ENCODE results near the gene DOCK2.

Gene DOCK2

DNA sequence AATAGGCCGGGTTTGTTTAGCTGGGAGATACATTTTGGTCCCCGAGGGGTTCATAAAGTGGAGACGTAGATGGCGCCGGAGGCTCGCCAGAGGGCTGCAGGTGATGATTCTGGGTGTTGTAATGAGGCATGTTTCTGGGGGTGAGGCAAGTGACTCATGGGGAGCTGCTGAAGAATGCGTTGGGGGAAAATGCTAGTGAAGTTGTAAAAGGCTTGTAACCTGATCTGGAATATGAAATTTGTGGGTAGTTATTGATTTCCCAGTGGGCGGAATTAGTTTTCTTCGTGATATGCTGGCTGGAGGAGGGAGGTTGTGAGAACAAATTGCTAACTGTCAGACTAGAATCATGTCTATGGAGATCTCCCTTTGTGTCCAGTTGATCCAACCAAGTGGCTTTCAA is 158.3 kb downstream of the DOCK2 start:
- no peak overlapping the region for H3K27ac ChIP-seq
- no peak for TF ChIP-seq ZFX (IDR thresholded peaks at IDR 0.05)

- TF ChIP-seq ZFX (IDR thresholded peaks at IDR 0.05): no peak
- no peak for TF ChIP-seq CTCF (conservative IDR thresholded peaks at IDR 0.05)
- no peak overlapping the region for H3K27ac ChIP-seq
Observed at GRCh38 chr5:169796731-169797130, 159.7 kb downstream of the DOCK2 start.

DNA sequence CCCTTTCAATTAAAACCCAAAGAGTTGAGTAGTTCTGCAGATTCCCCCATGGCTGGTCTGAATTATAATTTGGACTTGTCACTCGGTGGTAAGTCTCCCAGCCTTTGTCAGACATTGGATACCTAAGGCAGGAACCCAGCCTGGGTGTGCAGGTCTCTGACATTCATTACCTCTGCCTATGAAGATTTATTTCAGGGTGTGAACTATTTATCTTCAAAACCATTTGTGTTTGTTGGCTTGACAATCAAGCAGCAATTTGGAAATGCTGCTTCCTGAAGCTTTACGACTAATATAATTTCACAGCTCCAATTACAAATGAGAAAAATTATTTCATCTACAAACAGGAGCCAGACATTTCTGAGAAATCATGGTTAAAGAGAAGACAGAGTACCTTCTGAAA is 160.5 kb downstream of the DOCK2 start:
- TF ChIP-seq ZFX (IDR thresholded peaks at IDR 0.05) (no peak), CTCF (conservative IDR thresholded peaks at IDR 0.05) (no peak)
- no peak overlapping the region; the same call in 1 of the 2 replicates for H3K27ac ChIP-seq

DNA sequence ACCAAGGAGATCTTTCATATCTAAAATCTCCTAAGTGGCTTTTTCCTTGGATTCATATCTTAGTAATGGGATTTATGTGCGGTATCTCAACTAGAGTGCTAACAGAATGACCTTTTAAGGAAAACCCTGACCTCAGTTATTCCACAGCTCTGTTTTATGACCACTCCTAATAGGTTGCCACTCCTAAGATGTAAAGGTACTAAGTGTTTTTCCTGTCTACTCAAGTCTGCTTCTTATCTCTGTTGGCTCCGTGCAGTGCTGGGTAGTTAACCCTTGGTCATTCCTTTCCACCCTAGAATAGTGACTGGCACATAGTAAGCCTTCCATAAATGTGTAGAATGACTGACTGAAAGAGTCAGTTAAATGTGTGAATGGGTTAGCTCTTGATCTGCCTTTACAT is 161.4 kb downstream of the DOCK2 start:
- no peak overlapping the region for H3K27ac ChIP-seq
- no peak for TF ChIP-seq CTCF (conservative IDR thresholded peaks at IDR 0.05)
- no peak for TF ChIP-seq ZFX (IDR thresholded peaks at IDR 0.05)

GRCh38 chr5:169798906-169799660 is 162.0 kb downstream of the DOCK2 start:
- TF ChIP-seq CTCF (conservative IDR thresholded peaks at IDR 0.05) (no peak), ZFX (IDR thresholded peaks at IDR 0.05) (no peak)
- no peak overlapping the region for H3K27ac ChIP-seq

DNA sequence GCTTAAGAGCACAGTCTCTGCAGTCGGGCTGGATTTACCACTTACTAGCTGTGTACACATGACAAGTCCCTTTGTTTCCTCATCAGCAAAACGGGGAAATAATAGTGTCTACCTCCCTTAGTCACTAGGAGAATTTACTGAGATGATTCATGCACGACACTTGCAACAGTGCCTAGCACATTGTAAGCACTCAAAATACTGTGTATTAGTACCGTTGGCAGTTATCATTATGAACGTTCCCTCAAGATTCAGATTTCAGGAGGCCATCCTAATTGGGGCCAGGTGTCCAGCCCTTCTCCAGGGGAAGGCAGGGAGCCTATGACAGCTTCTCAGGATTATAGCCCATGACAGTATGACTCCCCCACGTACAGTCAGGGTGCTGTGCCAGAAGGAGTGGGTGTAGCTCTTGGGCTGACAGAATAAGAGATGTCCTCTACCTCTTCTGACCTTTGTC is 164.3 kb downstream of the DOCK2 start:
- TF ChIP-seq CTCF (conservative IDR thresholded peaks at IDR 0.05) (no peak), ZFX (IDR thresholded peaks at IDR 0.05) (no peak)
- no peak overlapping the region for H3K27ac ChIP-seq

DNA sequence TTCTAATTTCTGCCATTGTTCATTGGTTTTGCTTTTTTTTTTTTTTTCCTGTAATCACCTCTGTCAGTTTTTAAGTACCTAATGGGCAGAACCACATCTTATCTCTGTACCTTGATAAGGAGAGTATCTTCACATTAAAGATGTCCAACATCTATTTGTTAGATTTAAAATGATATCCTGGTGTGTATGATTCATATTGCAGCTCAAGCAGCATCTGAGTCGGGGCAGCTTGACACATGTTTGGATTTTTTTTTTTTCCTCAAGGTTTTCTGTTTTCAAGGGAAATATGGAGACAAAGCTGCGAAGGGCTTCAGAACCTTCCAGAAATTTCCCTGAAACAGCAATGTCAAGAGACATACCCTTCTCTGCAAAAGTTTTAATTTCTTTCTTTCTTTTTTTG is 164.7 kb downstream of the DOCK2 start:
- H3K27ac ChIP-seq: no peak overlapping the region
- no peak for TF ChIP-seq ZFX (IDR thresholded peaks at IDR 0.05)
- no peak for TF ChIP-seq CTCF (conservative IDR thresholded peaks at IDR 0.05)
